GM18858 (cell line): Measurements from ENCODE around the gene HSPBAP1.

Experiments
- ATAC-seq: cut with Tn5 transposase; IDR thresholded peaks from one replicate; pipeline ENCODE4 v1.9.1; 2021; ENCODE audit not compliant: unreplicated experiment

The HSPBAP1 gene

GRCh38 chr3:122691195-122691594 lies 102.4 kb downstream of the HSPBAP1 start:
- peak; percentile 85 for ATAC-seq

- no peak for ATAC-seq
These were observed 103.5 kb downstream of the HSPBAP1 start for GRCh38 chr3:122690096-122690495.
